Muscle layer of duodenum (tissue), 2 donors: ENCODE data around the gene PER1.
A peak's percentile ranks its signal among the peaks of the same experiment; 100 is the strongest.

Source experiments
- H3K27ac ChIP-seq: one replicate; pipeline ENCODE4 v1.7.0; 2013; ENCODE audit warnings: mild to moderate bottlenecking, low read length
- H3K27me3 ChIP-seq: one replicate; pipeline ENCODE4 v1.7.0; 2013; ENCODE audit warnings: low read depth, mild to moderate bottlenecking, control low read depth, low read length
- H3K36me3 ChIP-seq, 2 donors: one replicate each; pipeline ENCODE4 v1.7.0; 2013; ENCODE audit warnings: low read length in 2 of 2, control low read depth in 1 of 2, mild to moderate bottlenecking in 1 of 2; ENCODE audit not compliant: insufficient read depth in 2 of 2, control insufficient read depth in 1 of 2
- H3K4me1 ChIP-seq, 2 donors: one replicate each; pipeline ENCODE4 v1.7.0; 2013; ENCODE audit warnings: low read length in 2 of 2, mild to moderate bottlenecking in 2 of 2, control low read depth in 1 of 2, moderate library complexity in 1 of 2; ENCODE audit not compliant: insufficient read depth in 2 of 2, control insufficient read depth in 1 of 2
- H3K4me3 ChIP-seq, 2 donors: one replicate each; pipeline ENCODE4 v1.7.0; 2013; ENCODE audit warnings: low read length in 2 of 2, low read depth in 1 of 2, mild to moderate bottlenecking in 1 of 2
- H3K9me3 ChIP-seq, 2 donors: one replicate each; pipeline ENCODE4 v1.7.0; 2013; ENCODE audit warnings: low read length in 2 of 2, control low read depth in 1 of 2, mild to moderate bottlenecking in 1 of 2; ENCODE audit not compliant: control insufficient read depth in 1 of 2
- donor health status: healthy.

The PER1 gene

DNA sequence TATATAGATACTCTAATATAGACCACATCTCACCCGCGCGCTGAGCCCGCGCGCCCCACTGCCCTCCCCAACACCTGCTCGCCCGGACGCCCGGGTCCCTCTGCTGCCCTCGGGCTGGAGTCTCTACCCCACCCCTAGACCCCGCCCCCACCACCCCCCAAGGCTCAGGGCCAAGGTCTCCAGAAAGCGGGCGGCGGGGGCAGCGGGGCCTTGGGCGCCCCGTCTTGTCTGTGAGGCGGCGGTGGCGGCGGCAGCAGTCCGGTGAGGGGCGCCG, 30.9 kb downstream of the PER1 start:
- Histone ChIP-seq H3K9me3 (no peaks in the 10 kb centered on the region), H3K4me3 (peak overlapping the region in 1 of 2 donors; percentile 73), H3K27me3 (peaks cover 39% of the 10 kb centered on the region), H3K4me1 (peaks cover 33 to 74% of the 10 kb centered on the region in 2 donors), H3K27ac (no peak overlapping the region), H3K36me3 (no peaks in the 10 kb centered on the region)

DNA sequence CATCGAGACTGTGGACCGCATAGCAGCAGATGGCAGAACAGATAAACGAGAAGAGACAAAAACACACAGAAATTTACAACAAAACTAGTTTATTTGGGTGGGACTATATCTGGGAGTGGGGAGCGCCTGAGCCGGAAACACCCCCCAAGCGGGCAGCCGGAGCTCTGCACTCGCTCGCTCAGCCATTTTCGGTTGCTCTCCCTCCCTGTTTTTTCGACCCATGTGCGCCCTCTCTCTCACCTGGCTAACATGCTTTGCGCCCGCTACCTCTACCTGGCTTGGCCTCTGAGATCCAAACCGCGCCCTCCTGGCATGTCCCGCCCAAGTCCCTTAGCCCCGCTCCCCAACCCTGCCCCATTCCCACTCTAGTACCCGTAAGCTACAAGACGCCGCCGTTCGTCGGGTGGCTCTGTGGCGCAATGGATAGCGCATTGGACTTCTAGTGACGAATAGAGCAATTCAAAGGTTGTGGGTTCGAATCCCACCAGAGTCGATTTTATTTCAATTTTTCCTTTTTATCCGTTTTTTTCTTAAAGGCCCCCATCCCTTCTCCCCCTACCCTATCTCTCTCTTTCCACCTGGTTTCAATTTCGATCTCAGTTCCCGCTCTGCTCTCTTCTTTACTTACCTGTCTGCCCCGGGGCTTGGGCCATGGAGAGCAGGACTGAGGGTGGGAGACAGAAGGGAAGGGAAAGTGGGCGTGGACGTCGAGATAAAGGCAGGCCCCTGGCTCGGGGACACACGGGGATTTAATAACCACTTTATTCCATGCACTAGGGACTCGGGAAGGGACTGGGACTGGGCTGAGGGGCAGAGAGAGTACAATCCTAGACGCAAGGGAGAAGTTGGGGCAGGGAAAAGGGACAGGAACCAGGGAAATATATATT, 31.4 kb downstream of the PER1 start:
- no peaks in the 10 kb centered on the region for H3K9me3 ChIP-seq
- peaks cover 45% of the 10 kb centered on the region for H3K27me3 ChIP-seq
- peak overlapping the region; percentile 42 to 73 for H3K4me3 ChIP-seq
- no peaks in the 10 kb centered on the region for H3K36me3 ChIP-seq
- no peak overlapping the region for H3K27ac ChIP-seq
- H3K4me1 ChIP-seq: peaks cover 29 to 69% of the 10 kb centered on the region in 2 donors

DNA sequence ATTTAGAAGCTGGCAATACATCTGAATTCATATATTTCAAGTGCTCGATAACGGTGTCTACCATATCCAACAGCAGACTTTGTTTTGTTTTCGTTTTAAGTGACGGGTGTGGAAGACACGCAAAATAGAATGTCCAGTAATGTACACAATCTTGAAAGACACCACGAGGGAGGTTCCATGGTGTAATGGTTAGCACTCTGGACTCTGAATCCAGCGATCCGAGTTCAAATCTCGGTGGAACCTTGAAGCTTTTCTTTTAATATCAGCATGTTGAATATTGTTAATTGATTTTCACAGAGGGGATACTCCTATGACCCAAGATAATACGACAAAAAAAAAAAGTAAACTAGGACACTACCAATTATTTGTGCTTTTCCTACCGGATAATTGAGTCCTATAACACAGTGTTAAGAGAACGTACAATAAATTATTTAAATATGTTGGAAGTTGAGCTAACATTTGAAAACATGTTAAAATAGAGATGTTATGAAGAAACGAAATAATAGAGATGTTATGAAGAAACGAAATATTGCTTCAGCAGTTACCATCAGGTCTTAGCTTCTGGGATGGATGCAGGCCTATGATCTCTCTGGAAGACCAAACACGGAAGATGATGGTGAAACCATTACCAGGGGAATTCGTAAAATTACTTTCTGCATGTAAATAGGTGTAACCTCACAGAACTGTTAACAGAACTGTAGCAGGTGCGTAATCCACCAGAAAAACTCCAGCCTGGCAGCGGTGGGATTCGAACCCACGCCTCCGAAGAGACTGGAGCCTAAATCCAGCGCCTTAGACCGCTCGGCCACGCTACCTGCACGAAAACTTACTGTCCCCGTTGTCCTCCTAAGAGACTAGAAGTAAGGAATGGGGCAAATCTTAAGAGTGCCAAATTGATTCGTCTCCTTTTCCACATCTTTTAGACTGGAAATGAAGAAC, 32.4 kb downstream of the PER1 start:
- peaks cover 50% of the 10 kb centered on the region for H3K27me3 ChIP-seq
- no peaks in the 10 kb centered on the region for H3K36me3 ChIP-seq
- H3K4me3 ChIP-seq: peak overlapping the region; percentile 75 to 84
- no peak overlapping the region for H3K27ac ChIP-seq
- no peaks in the 10 kb centered on the region for H3K9me3 ChIP-seq
- H3K4me1 ChIP-seq: peaks cover 27 to 60% of the 10 kb centered on the region in 2 donors

DNA sequence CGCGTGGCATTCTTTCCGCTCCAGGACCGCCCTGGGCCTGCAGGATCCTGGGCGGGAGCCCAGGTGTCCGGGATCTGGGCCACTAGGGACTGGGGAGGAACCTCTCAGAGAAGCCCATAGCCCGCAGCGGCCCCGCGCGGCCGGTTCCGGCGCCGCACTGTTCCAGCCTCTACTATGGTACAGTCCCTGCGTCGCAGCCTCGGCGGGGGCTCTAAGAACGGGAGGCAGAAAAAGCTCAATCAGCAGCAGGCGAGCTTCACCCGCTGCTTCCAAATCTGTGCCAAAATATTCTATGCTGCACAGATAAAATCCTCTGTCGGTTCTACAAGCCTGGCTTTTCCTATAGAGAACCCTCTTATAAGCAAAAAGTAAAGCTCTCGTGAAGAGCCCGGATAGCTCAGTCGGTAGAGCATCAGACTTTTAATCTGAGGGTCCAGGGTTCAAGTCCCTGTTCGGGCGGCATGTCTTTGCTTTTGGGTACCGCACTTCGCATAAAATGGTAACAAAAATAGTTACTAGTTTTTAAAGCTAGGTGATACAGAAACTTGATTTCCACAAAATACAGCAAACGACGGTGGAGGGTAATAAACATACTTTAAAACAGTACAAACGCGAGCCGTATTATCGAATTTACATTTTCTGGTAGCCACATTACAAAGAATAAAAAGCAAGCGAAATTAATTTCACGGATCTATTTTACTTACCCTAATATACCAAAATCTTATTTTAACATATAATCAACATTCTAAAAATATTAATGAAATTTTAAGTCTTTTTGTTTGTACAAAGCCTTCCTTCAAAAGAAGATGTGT, 33.2 kb downstream of the PER1 start:
- Histone ChIP-seq H3K27ac (no peak overlapping the region), H3K27me3 (peaks cover 49% of the 10 kb centered on the region), H3K36me3 (no peaks in the 10 kb centered on the region), H3K4me3 (peak overlapping the region; percentile 75 to 84), H3K9me3 (no peaks in the 10 kb centered on the region), H3K4me1 (peaks cover 20 to 51% of the 10 kb centered on the region in 2 donors)

DNA sequence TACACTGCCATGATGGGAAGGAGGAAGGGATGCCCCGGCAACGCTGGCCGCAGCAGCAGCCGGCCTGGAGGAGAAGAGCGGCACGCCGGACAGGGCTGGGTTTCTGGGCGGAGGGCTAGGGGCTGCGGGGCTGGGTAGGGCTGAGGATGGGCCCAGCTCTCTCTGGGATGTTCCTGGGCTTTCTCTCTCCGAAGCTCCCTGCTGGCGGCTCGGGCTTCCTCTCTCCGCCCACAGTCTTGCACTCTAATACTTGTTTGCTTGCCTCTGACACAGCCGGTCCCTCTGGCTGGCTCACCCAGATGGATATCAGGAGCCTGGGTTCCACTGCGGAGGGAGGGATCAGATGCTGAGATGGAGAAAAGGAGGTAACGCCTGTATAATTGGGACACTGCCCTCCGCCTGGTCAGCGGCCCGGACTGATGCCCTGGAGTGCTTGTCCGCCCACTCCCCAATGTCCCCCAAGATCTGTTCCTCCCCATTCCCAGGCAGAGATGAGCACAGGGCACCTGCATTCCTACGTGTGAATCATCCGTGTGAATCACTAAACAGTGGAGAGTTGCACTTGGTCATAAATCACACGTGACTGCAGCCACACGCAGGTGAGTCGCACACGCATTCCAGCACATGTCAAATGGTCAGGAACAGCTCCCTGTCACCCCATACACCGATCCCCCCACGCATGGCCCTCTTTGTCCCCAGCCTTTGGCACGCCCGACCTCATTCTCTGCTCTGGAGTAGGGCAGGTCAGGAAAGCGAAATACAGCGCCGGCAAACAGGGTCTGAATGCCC, 34.0 kb downstream of the PER1 start, which contains the start of gene ALOXE3:
ALOXE3 (minus strand) TSS at position 535 of the 789 bp plus-strand sequence; CDS start at position 11, 524 bp downstream.
- Histone ChIP-seq H3K9me3 (no peaks in the 10 kb centered on the region), H3K27me3 (peaks cover 42% of the 10 kb centered on the region), H3K27ac (no peak within 1 kb of the TSS), H3K4me1 (peaks cover 20 to 43% of the 10 kb centered on the region in 2 donors), H3K4me3 (peak within 1 kb of the TSS; percentile 75 to 84), H3K36me3 (no peaks in the 10 kb centered on the region)

DNA sequence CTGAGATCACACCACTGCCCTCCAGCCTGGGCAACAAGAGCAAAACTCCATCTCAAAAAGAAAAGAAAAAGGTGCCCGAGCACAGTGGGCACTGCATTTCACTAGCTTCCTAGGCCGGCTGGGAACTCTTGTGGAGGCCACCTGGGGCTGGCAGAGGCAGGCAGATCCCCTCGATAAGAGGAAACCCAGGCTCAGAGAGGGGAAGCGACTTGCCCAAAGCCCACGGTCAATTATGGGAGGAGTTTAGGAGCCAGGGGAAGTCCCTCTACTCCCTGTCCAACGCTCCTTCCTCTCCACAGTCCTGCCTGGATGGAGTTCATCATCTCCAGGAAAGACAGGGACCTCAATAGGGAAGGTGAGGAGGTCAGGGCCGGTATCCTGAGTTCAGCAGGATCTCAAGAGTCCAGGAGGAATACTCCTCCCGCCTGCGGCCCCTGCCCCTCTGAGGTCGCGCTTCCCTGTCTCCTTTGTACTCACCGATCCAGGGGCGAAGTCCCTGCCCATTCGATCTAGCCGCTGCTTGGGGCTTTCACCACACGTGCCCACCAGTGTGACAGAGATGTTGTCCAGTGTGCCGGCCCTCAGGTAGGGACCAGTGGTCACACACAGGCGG, 34.7 kb downstream of the PER1 start:
- Histone ChIP-seq H3K36me3 (no peaks in the 10 kb centered on the region), H3K27me3 (peaks cover 37% of the 10 kb centered on the region), H3K27ac (no peak overlapping the region), H3K4me1 (peaks cover 20 to 36% of the 10 kb centered on the region in 2 donors), H3K4me3 (peak overlapping the region; percentile 75 to 84), H3K9me3 (no peaks in the 10 kb centered on the region)

DNA sequence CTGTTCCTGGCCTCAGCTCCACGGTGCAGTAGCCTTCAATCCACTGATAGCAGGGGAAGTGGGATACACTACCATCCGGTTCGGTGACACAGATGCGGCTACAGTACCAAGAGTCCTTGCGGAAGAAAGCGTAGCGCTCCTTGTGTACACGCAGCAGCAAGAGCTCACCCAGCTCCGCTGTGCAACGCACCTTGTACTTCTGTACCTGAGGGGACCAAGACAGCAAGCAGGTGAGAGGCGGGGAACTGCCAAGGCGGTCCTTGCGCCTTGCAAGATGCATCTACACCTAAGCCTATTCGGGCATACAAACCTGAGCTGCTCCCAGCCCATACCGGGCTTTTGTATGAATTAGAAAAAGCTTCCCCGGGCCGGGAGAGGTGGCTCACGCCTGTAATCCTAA, 35.4 kb downstream of the PER1 start:
- peaks cover 41% of the 10 kb centered on the region for H3K27me3 ChIP-seq
- H3K4me1 ChIP-seq: peaks cover 20 to 29% of the 10 kb centered on the region in 2 donors
- H3K4me3 ChIP-seq: no peak overlapping the region

DNA sequence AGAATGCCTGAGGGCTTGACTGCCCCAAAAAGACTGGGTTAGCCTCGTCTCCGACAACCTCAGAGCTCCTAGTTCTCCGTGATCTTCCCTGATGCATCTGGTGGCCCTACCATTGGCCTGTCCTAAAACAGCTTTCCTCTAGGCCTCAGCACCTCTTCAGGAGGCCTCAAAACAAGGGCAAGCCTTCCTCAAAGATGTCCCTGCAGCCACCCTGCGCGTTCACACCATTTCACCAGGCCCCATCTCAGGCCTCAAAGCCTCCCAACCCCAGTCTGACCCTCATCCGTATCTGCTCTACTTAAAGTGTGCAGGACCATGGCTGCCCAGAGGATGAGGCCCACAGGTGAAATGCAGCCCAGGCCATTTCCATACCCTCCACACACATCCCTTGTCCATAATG, 41.3 kb downstream of the PER1 start:
- Histone ChIP-seq H3K9me3 (no peaks in the 10 kb centered on the region), H3K27me3 (peaks cover 52% of the 10 kb centered on the region), H3K4me1 (peaks cover 0 to 7% of the 10 kb centered on the region in 2 donors)

More for the DNA sequence above, 35.4 kb downstream of the PER1 start:
- no peaks in the 10 kb centered on the region for H3K9me3 ChIP-seq
- H3K36me3 ChIP-seq: no peaks in the 10 kb centered on the region
- H3K27ac ChIP-seq: no peak overlapping the region

DNA sequence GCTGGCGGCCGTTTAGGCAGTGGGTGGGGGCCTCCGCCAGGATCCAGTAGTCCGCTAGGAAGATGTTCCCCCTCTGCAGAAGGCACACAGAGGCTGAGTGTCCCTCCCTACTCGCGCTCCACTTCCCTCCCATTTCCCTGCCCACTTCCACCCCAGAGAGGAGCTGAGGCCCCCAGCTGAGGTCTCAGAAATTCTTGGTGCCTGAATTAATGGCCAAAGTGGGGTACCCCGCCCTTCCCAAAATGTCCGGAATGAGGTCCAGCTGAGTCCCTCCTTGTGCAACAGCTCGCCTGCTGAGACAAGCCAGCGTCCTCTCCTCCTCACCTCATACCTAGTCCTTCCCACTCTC, 41.8 kb downstream of the PER1 start:
- Histone ChIP-seq H3K27me3 (peaks cover 47% of the 10 kb centered on the region), H3K27ac (no peak overlapping the region), H3K9me3 (no peaks in the 10 kb centered on the region), H3K4me3 (peak overlapping the region in 1 of 2 donors; percentile 48), H3K36me3 (no peaks in the 10 kb centered on the region), H3K4me1 (peaks cover 0 to 7% of the 10 kb centered on the region in 2 donors)

More for the DNA sequence above, 41.3 kb downstream of the PER1 start:
- H3K27ac ChIP-seq: no peak overlapping the region
- no peaks in the 10 kb centered on the region for H3K36me3 ChIP-seq
- H3K4me3 ChIP-seq: no peak overlapping the region
